GM12892 (cell line): ENCODE measurements around the gene OTUB2.

Experiments
- POLR2A ChIP-seq: IDR thresholded peaks from 2 replicates; pipeline ENCODE4 v1.6.1; 2011; ENCODE audit warnings: low read depth, low read length, control low read depth
- POLR2AphosphoS5 ChIP-seq: IDR thresholded peaks from 2 replicates; pipeline ENCODE4 v1.6.1; 2011; ENCODE audit warnings: low read depth, low read length, control low read depth

DNA sequence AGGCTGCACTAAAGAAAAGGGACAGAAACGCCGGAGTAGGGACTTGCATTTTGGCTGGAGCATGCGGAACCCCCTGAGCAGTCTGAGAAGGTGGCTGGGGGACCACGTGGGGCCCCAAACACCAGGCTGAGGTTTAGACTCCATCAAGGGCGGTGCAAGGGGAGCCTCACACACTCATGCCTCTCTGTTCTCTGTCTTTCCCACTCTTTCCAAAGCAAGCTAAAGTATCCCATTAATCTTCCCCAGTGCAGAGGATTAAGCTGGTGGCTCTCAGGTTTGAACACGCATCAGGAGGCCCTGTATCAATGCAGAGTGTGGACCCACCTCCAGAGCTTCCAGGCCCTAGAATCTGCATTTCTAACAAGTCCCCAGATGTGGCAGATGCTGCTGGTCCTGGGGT is 15.5 kb upstream of the OTUB2 start:
- no peak for TF ChIP-seq POLR2A
- no peak for TF ChIP-seq POLR2AphosphoS5
